MM.1S (cell line): Measurements from ENCODE around the gene STX4.
A peak's percentile ranks its signal among the peaks of the same experiment; 100 is the strongest.

Experiments used
- DNase-seq: peaks from one replicate; pipeline ENCODE4 v3.0.0-alpha.2; 2015
- H2AFZ ChIP-seq: fragments of 300-600 bp; sonication (generic); 2 replicates; pipeline ENCODE4 v1.6.0; 2016; ENCODE audit warnings: antibody characterized with exemption, low read length
- H3F3A ChIP-seq: fragments of 300-600 bp; sonication (generic); 2 replicates; pipeline ENCODE4 v1.6.1; 2016; ENCODE audit warnings: mild to moderate bottlenecking, antibody characterized with exemption, low read length, moderate library complexity, mixed read lengths; ENCODE audit not compliant: insufficient read depth
- H3K27ac ChIP-seq: fragments of 300-600 bp; sonication (generic); 2 replicates; pipeline ENCODE4 v1.5.1; 2016; ENCODE audit warnings: mild to moderate bottlenecking, low read length
- H3K27me3 ChIP-seq: fragments of 300-600 bp; sonication (generic); replicated peaks from 2 replicates; pipeline ENCODE4 v1.6.0; 2016; ENCODE audit warnings: low read length; ENCODE audit not compliant: insufficient read depth
- H3K36me3 ChIP-seq: fragments of 300-600 bp; sonication (generic); replicated peaks from 2 replicates; pipeline ENCODE4 v1.6.1; 2016; ENCODE audit warnings: mild to moderate bottlenecking, low read length, mixed read lengths; ENCODE audit not compliant: insufficient read depth
- H3K4me1 ChIP-seq: fragments of 300-600 bp; sonication (generic); 2 replicates; pipeline ENCODE4 v1.6.1; 2016; ENCODE audit warnings: low read length, mixed read lengths
- H3K4me2 ChIP-seq: fragments of 300-600 bp; sonication (generic); 2 replicates; pipeline ENCODE4 v1.6.0; 2016; ENCODE audit warnings: low read depth, low read length
- H3K4me3 ChIP-seq: fragments of 300-600 bp; sonication (generic); 2 replicates; pipeline ENCODE4 v1.5.1; 2016; ENCODE audit warnings: low read length, mixed read lengths
- H3K79me2 ChIP-seq: fragments of 300-600 bp; sonication (generic); 2 replicates; pipeline ENCODE4 v1.6.1; 2016; ENCODE audit warnings: mixed run types, low read length, mixed read lengths
- H3K9ac ChIP-seq: fragments of 300-600 bp; sonication (generic); 2 replicates; pipeline ENCODE4 v1.6.1; 2016; ENCODE audit warnings: low read length, mixed read lengths
- H3K9me2 ChIP-seq: fragments of 300-600 bp; sonication (generic); replicated peaks from 2 replicates; pipeline ENCODE4 v1.6.1; 2016; ENCODE audit warnings: mild to moderate bottlenecking, low read length, mixed read lengths; ENCODE audit not compliant: insufficient read depth
- H3K9me3 ChIP-seq: fragments of 300-600 bp; sonication (generic); replicated peaks from 2 replicates; pipeline ENCODE4 v1.6.1; 2016; ENCODE audit warnings: mild to moderate bottlenecking, low read length, mixed read lengths; ENCODE audit not compliant: insufficient read depth
- H4K20me1 ChIP-seq: fragments of 300-600 bp; sonication (generic); 2 replicates; pipeline ENCODE4 v1.6.1; 2016; ENCODE audit warnings: mild to moderate bottlenecking, low read length, moderate library complexity, mixed read lengths; ENCODE audit not compliant: insufficient read depth
- CTCF ChIP-seq: fragments of 300-600 bp; sonication (generic); IDR thresholded peaks from 2 replicates; pipeline ENCODE4 v1.5.1; 2016; ENCODE audit warnings: antibody characterized with exemption, low read length, mixed read lengths
- EZH2 ChIP-seq: fragments of 300-600 bp; sonication (generic); optimal IDR thresholded peaks from 2 replicates; pipeline ENCODE3; 2017; ENCODE audit warnings: low read depth, mild to moderate bottlenecking, antibody characterized with exemption, low read length, mixed read lengths
- EZH2phosphoT487 ChIP-seq: fragments of 300-600 bp; sonication (generic); IDR thresholded peaks from 2 replicates; pipeline ENCODE4 v1.6.1; 2018; ENCODE audit warnings: antibody characterized with exemption, low read length

Gene STX4

GRCh38 chr16:31032736-31033708, at the start of gene STX4:
Gene STX4, plus strand, starts transcription at chr16:31033558. Its CDS starts 248 bp downstream, at chr16:31033806.
- 0 out of 2 replicates have a peak, but pooled peaks cover 5% of the 10 kb centered on the region for H3K4me1 ChIP-seq

GRCh38 chr16:30983898-30984610, 49.3 kb upstream of the STX4 start:
- Histone ChIP-seq H3K27me3 (no peaks in the 10 kb centered on the region), H3K27ac (no peak overlapping the region), H3K79me2 (no peaks in the 10 kb centered on the region), H3K9me3 (no peaks in the 10 kb centered on the region), H3K9me2 (no peaks in the 10 kb centered on the region), H4K20me1 (no peaks in the 10 kb centered on the region), H3K4me1 (no peaks in the 10 kb centered on the region), H3K4me2 (no peak overlapping the region), H3K36me3 (no peaks in the 10 kb centered on the region), H3K9ac (no peak overlapping the region), H3F3A (no peaks in the 10 kb centered on the region), H3K4me3 (no peak overlapping the region), H2AFZ (no peak overlapping the region)
- DNase-seq: no peak
- TF ChIP-seq EZH2phosphoT487: no peak
- TF ChIP-seq EZH2: no peak
- no peak for TF ChIP-seq CTCF

More at GRCh38 chr16:31032736-31033708, at the start of gene STX4:
- no peaks in the 10 kb centered on the region for H3K9me3 ChIP-seq
- H4K20me1 ChIP-seq: no peaks in the 10 kb centered on the region
- H3K27me3 ChIP-seq: no peaks in the 10 kb centered on the region
- H2AFZ ChIP-seq: peak within 1 kb of the TSS; percentile 98
- peak within 1 kb of the TSS; percentile 99 for H3K4me2 ChIP-seq
- peak within 1 kb of the TSS; percentile 76 for H3K9ac ChIP-seq
- H3K27ac ChIP-seq: peak within 1 kb of the TSS; percentile 61; the same call in 1 of the 2 replicates
- H3F3A ChIP-seq: peaks cover 13% of the 10 kb centered on the region; the same call in 1 of the 2 replicates
- H3K9me2 ChIP-seq: no peaks in the 10 kb centered on the region
- H3K4me3 ChIP-seq: peak within 1 kb of the TSS; percentile 100
- H3K79me2 ChIP-seq: peaks cover 14% of the 10 kb centered on the region
- TF ChIP-seq CTCF (no peak), EZH2 (no peak), EZH2phosphoT487 (no peak)
- DNase-seq: peak; percentile 98
- no peaks in the 10 kb centered on the region for H3K36me3 ChIP-seq

- H3K36me3 ChIP-seq: no peaks in the 10 kb centered on the region
- no peak within 1 kb of the TSS for H3K27ac ChIP-seq
- no peaks in the 10 kb centered on the region for H3K27me3 ChIP-seq
- no peaks in the 10 kb centered on the region for H3K79me2 ChIP-seq
- H4K20me1 ChIP-seq: no peaks in the 10 kb centered on the region
- no peaks in the 10 kb centered on the region for H3K9me2 ChIP-seq
- no peaks in the 10 kb centered on the region for H3F3A ChIP-seq
- no peak within 1 kb of the TSS for H3K4me3 ChIP-seq
- no peak within 1 kb of the TSS for H3K9ac ChIP-seq
- H3K4me1 ChIP-seq: no peaks in the 10 kb centered on the region
- H2AFZ ChIP-seq: no peak within 1 kb of the TSS
- H3K9me3 ChIP-seq: no peaks in the 10 kb centered on the region
- peak; percentile 61 for DNase-seq
- TF ChIP-seq EZH2 (no peak), EZH2phosphoT487 (no peak), CTCF (peak; percentile 86)
- no peak within 1 kb of the TSS for H3K4me2 ChIP-seq
These were observed 48.5 kb upstream of the STX4 start, which contains the start of gene HSD3B7 for GRCh38 chr16:30984669-30985400. Gene HSD3B7, plus strand, starts transcription at chr16:30985207. Its CDS starts 452 bp downstream, at chr16:30985659.
